Measurements from ENCODE around the gene UMAD1. TPM values are rescaled to one million over a fixed set of nuclear protein-coding genes. Genes with fewer than 3 reads are reported as not detected.
A peak's percentile ranks its signal among the peaks of the same experiment; 100 is the strongest.

UMAD1 gene
- total RNA-seq, 1 donor from 2014 or later, result 9.3 TPM

- H3K9ac ChIP-seq (ENCODE audit: low read length), result peak overlapping the region; percentile 88
- no peaks in the 10 kb centered on the region for H3K27me3 ChIP-seq (ENCODE audit: insufficient read depth, low read length)
- no peaks in the 10 kb centered on the region for H3K79me2 ChIP-seq (ENCODE audit: insufficient read depth, low read length)
- peak overlapping the region; percentile 78 for H3K27ac ChIP-seq (ENCODE audit: low read depth, low read length)
- TF ChIP-seq CTCF (IDR thresholded peaks at IDR 0.05; ENCODE audit: insufficient read depth, low read depth, low read length) (no peak), EZH2 (IDR thresholded peaks at IDR 0.05; ENCODE audit: insufficient read depth, low read length) (no peak)
- DNase-seq (ENCODE audit: low read depth) (peak; percentile 8), FAIRE-seq (no peak)
- no peaks in the 10 kb centered on the region for H3K36me3 ChIP-seq (ENCODE audit: insufficient read depth, low read length)
- H4K20me1 ChIP-seq (ENCODE audit: insufficient read depth, low read length), result no peaks in the 10 kb centered on the region
- no peaks in the 10 kb centered on the region for H3K9me3 ChIP-seq (ENCODE audit: insufficient read depth, low read depth, low read length)
- peaks cover 9% of the 10 kb centered on the region for H3K4me1 Mint-ChIP-seq (ENCODE audit: low read depth, unreplicated experiment)
- H3K4me3 ChIP-seq (ENCODE audit: insufficient read depth, low read depth, low read length), result peak overlapping the region; percentile 95
- H3K4me1 ChIP-seq (ENCODE audit: insufficient read depth, low read length), result peaks cover 6% of the 10 kb centered on the region
- no peak overlapping the region for H3K27ac Mint-ChIP-seq (ENCODE audit: unreplicated experiment)
- no peaks in the 10 kb centered on the region for H3K36me3 Mint-ChIP-seq (ENCODE audit: low read depth, unreplicated experiment)
- H3K4me3 Mint-ChIP-seq (ENCODE audit: unreplicated experiment), result peak overlapping the region; percentile 97
- H2AFZ ChIP-seq (ENCODE audit: low read depth, low read length), result peak overlapping the region; percentile 98
- H3K9me3 Mint-ChIP-seq (ENCODE audit: unreplicated experiment), result no peaks in the 10 kb centered on the region
- peak overlapping the region; percentile 97 for H3K4me2 ChIP-seq (ENCODE audit: low read length)
- no peaks in the 10 kb centered on the region for H3K27me3 Mint-ChIP-seq (ENCODE audit: low read depth, unreplicated experiment)
Observed at GRCh38 chr7:7639421-7639820, 1.1 kb upstream of the UMAD1 start.

- Histone ChIP-seq H3K9me3 (ENCODE audit: insufficient read depth, low read depth, low read length) (no peaks in the 10 kb centered on the region), H3K27me3 (ENCODE audit: insufficient read depth, low read length) (no peaks in the 10 kb centered on the region), H3K4me2 (ENCODE audit: low read length) (peak overlapping the region; percentile 97), H3K36me3 (ENCODE audit: insufficient read depth, low read length) (no peaks in the 10 kb centered on the region), H4K20me1 (ENCODE audit: insufficient read depth, low read length) (no peaks in the 10 kb centered on the region), H2AFZ (ENCODE audit: low read depth, low read length) (peak overlapping the region; percentile 98), H3K4me3 (ENCODE audit: insufficient read depth, low read depth, low read length) (peak overlapping the region; percentile 95), H3K9ac (ENCODE audit: low read length) (peak overlapping the region; percentile 88), H3K79me2 (ENCODE audit: insufficient read depth, low read length) (no peaks in the 10 kb centered on the region), H3K4me1 (ENCODE audit: insufficient read depth, low read length) (peaks cover 6% of the 10 kb centered on the region), H3K27ac (ENCODE audit: low read depth, low read length) (peak overlapping the region; percentile 78)
- H3K36me3 Mint-ChIP-seq (ENCODE audit: low read depth, unreplicated experiment), result no peaks in the 10 kb centered on the region
- peak overlapping the region; percentile 97 for H3K4me3 Mint-ChIP-seq (ENCODE audit: unreplicated experiment)
- H3K4me1 Mint-ChIP-seq (ENCODE audit: low read depth, unreplicated experiment), result peaks cover 9% of the 10 kb centered on the region
- FAIRE-seq (no peak), DNase-seq (ENCODE audit: low read depth) (peak; percentile 23)
- no peaks in the 10 kb centered on the region for H3K9me3 Mint-ChIP-seq (ENCODE audit: unreplicated experiment)
- TF ChIP-seq CTCF (IDR thresholded peaks at IDR 0.05; ENCODE audit: insufficient read depth, low read depth, low read length) (no peak), EZH2 (IDR thresholded peaks at IDR 0.05; ENCODE audit: insufficient read depth, low read length) (no peak)
- peak overlapping the region; percentile 54 for H3K27ac Mint-ChIP-seq (ENCODE audit: unreplicated experiment)
- H3K27me3 Mint-ChIP-seq (ENCODE audit: low read depth, unreplicated experiment), result no peaks in the 10 kb centered on the region
Observed at GRCh38 chr7:7639847-7640220, 718 bp upstream of the UMAD1 start.

- no peak for DNase-seq (ENCODE audit: low read depth)
- H3K4me1 ChIP-seq (ENCODE audit: insufficient read depth, low read length), result peaks cover 6% of the 10 kb centered on the region
- no peaks in the 10 kb centered on the region for H3K27me3 ChIP-seq (ENCODE audit: insufficient read depth, low read length)
- no peaks in the 10 kb centered on the region for H3K36me3 Mint-ChIP-seq (ENCODE audit: low read depth, unreplicated experiment)
- H3K27ac Mint-ChIP-seq (ENCODE audit: unreplicated experiment), result peak overlapping the region; percentile 84
- no peaks in the 10 kb centered on the region for H3K79me2 ChIP-seq (ENCODE audit: insufficient read depth, low read length)
- peak overlapping the region; percentile 97 for H3K4me3 Mint-ChIP-seq (ENCODE audit: unreplicated experiment)
- no peak for FAIRE-seq
- peak overlapping the region; percentile 79 for H3K27ac ChIP-seq (ENCODE audit: low read depth, low read length)
- H3K4me2 ChIP-seq (ENCODE audit: low read length), result peak overlapping the region; percentile 97
- H3K9ac ChIP-seq (ENCODE audit: low read length), result peak overlapping the region; percentile 88
- no peaks in the 10 kb centered on the region for H3K27me3 Mint-ChIP-seq (ENCODE audit: low read depth, unreplicated experiment)
- H3K9me3 Mint-ChIP-seq (ENCODE audit: unreplicated experiment), result peaks cover 2% of the 10 kb centered on the region
- TF ChIP-seq EZH2 (IDR thresholded peaks at IDR 0.05; ENCODE audit: insufficient read depth, low read length) (no peak), CTCF (IDR thresholded peaks at IDR 0.05; ENCODE audit: insufficient read depth, low read depth, low read length) (no peak)
- H2AFZ ChIP-seq (ENCODE audit: low read depth, low read length), result peak overlapping the region; percentile 97
- H3K4me3 ChIP-seq (ENCODE audit: insufficient read depth, low read depth, low read length), result peak overlapping the region; percentile 95
- H4K20me1 ChIP-seq (ENCODE audit: insufficient read depth, low read length), result no peaks in the 10 kb centered on the region
- peaks cover 9% of the 10 kb centered on the region for H3K4me1 Mint-ChIP-seq (ENCODE audit: low read depth, unreplicated experiment)
- H3K36me3 ChIP-seq (ENCODE audit: insufficient read depth, low read length), result no peaks in the 10 kb centered on the region
- no peaks in the 10 kb centered on the region for H3K9me3 ChIP-seq (ENCODE audit: insufficient read depth, low read depth, low read length)
Observed at GRCh38 chr7:7641129-7641663, 644 bp downstream of the UMAD1 start.
